ENCODE data around the gene SLC10A1. TPM values are rescaled to one million over a fixed set of nuclear protein-coding genes. Genes with fewer than 3 reads are reported as not detected.

The SLC10A1 gene
- total RNA-seq, 2 experiments from 2014 or later, result not detected

- BruUV-seq (replicated peaks), result no TSS peak
- POLR2A ChIA-PET, result no interaction called here
- CTCF ChIA-PET (ENCODE audit: unreplicated experiment), result no interaction called here
These were observed 40.7 kb downstream of the SLC10A1 start for GRCh38 chr14:69756298-69756697.

GRCh38 chr14:69755784-69756183 lies 41.3 kb downstream of the SLC10A1 start:
- intact Hi-C loops (cut with micrococcal nuclease; ENCODE audit: unreplicated experiment), result no loop called here
- Histone ChIP-seq H3K27ac (ENCODE audit: low read depth, low read length, poor library complexity, severe bottlenecking) (no peak overlapping the region), H4K20me1 (ENCODE audit: insufficient read depth, low read length) (no peaks in the 10 kb centered on the region), H3K4me3 (ENCODE audit: low read depth, low read length, poor library complexity, severe bottlenecking) (no peak overlapping the region), H3K4me1 (ENCODE audit: insufficient read depth, low read length, poor library complexity, severe bottlenecking) (peaks cover 8% of the 10 kb centered on the region), H3K9me2 (ENCODE audit: insufficient read depth, low read length) (no peaks in the 10 kb centered on the region), H3K79me2 (ENCODE audit: insufficient read depth, low read depth, low read length) (no peaks in the 10 kb centered on the region), H3K36me3 (ENCODE audit: insufficient read depth, low read length) (no peaks in the 10 kb centered on the region), H3K4me2 (ENCODE audit: low read length) (no peak overlapping the region), H2AFZ (ENCODE audit: low read length) (peak overlapping the region; percentile 61; the same call in 1 of the 2 replicates), H3K9me3 (ENCODE audit: low read length) (no peaks in the 10 kb centered on the region)
- BruUV-seq (replicated peaks), result no TSS peak
- POLR2A ChIA-PET, result interaction anchor here (2.2 kb wide), 1 partner anchor 11 kb away, joined by 7 read pairs; the partner anchor contains the start of gene SRSF5
- TF ChIP-seq EZH2phosphoT487 (IDR thresholded peaks at IDR 0.05; ENCODE audit: borderline replicate concordance, low read depth, low read length), result no peak
- no peak for TF ChIP-seq CTCF (conservative IDR thresholded peaks at IDR 0.05; ENCODE audit: low read length)
- no peak for DNase-seq (ENCODE audit: low spot score)
- CTCF ChIA-PET (ENCODE audit: unreplicated experiment), result no interaction called here

More at GRCh38 chr14:69756298-69756697, 40.7 kb downstream of the SLC10A1 start:
- Histone ChIP-seq H3K9me3 (ENCODE audit: low read length) (no peaks in the 10 kb centered on the region), H3K4me2 (ENCODE audit: low read length) (no peak overlapping the region), H3K27ac (ENCODE audit: low read depth, low read length, poor library complexity, severe bottlenecking) (no peak overlapping the region), H3K9me2 (ENCODE audit: insufficient read depth, low read length) (no peaks in the 10 kb centered on the region), H2AFZ (ENCODE audit: low read length) (no peak overlapping the region), H3K79me2 (ENCODE audit: insufficient read depth, low read depth, low read length) (no peaks in the 10 kb centered on the region), H3K4me1 (ENCODE audit: insufficient read depth, low read length, poor library complexity, severe bottlenecking) (peaks cover 8% of the 10 kb centered on the region), H3K4me3 (ENCODE audit: low read depth, low read length, poor library complexity, severe bottlenecking) (no peak overlapping the region), H3K36me3 (ENCODE audit: insufficient read depth, low read length) (no peaks in the 10 kb centered on the region), H4K20me1 (ENCODE audit: insufficient read depth, low read length) (no peaks in the 10 kb centered on the region)
- no peak for TF ChIP-seq CTCF (conservative IDR thresholded peaks at IDR 0.05; ENCODE audit: low read length)
- TF ChIP-seq EZH2phosphoT487 (IDR thresholded peaks at IDR 0.05; ENCODE audit: borderline replicate concordance, low read depth, low read length), result no peak
- no peak for DNase-seq (ENCODE audit: low spot score)
- intact Hi-C loops (cut with micrococcal nuclease; ENCODE audit: unreplicated experiment), result no loop called here

- H3K4me2 ChIP-seq (ENCODE audit: low read length), result no peak overlapping the region
- POLR2A ChIA-PET, result interaction anchor here (2.2 kb wide), 1 partner anchor 11 kb away, joined by 7 read pairs; the partner anchor contains the start of gene SRSF5
These were observed 41.7 kb downstream of the SLC10A1 start for GRCh38 chr14:69755296-69755695.

More at GRCh38 chr14:69755296-69755695, 41.7 kb downstream of the SLC10A1 start:
- no peak for DNase-seq (ENCODE audit: low spot score)
- H3K9me3 ChIP-seq (ENCODE audit: low read length), result no peaks in the 10 kb centered on the region
- H2AFZ ChIP-seq (ENCODE audit: low read length), result peak overlapping the region; percentile 61; the same call in 1 of the 2 replicates
- H3K36me3 ChIP-seq (ENCODE audit: insufficient read depth, low read length), result no peaks in the 10 kb centered on the region
- H3K4me1 ChIP-seq (ENCODE audit: insufficient read depth, low read length, poor library complexity, severe bottlenecking), result peaks cover 8% of the 10 kb centered on the region
- H3K9me2 ChIP-seq (ENCODE audit: insufficient read depth, low read length), result no peaks in the 10 kb centered on the region
- no peaks in the 10 kb centered on the region for H4K20me1 ChIP-seq (ENCODE audit: insufficient read depth, low read length)
- CTCF ChIA-PET (ENCODE audit: unreplicated experiment), result no interaction called here
- BruUV-seq (replicated peaks), result no TSS peak
- intact Hi-C loops (cut with micrococcal nuclease; ENCODE audit: unreplicated experiment), result no loop called here
- no peak overlapping the region for H3K27ac ChIP-seq (ENCODE audit: low read depth, low read length, poor library complexity, severe bottlenecking)
- no peaks in the 10 kb centered on the region for H3K79me2 ChIP-seq (ENCODE audit: insufficient read depth, low read depth, low read length)
- no peak overlapping the region for H3K4me3 ChIP-seq (ENCODE audit: low read depth, low read length, poor library complexity, severe bottlenecking)
- TF ChIP-seq EZH2phosphoT487 (IDR thresholded peaks at IDR 0.05; ENCODE audit: borderline replicate concordance, low read depth, low read length) (no peak), CTCF (conservative IDR thresholded peaks at IDR 0.05; ENCODE audit: low read length) (no peak)

Measured in OCI-LY7 (cell line).